ENCODE data around the gene COA8.
A peak's percentile ranks its signal among the peaks of the same experiment; 100 is the strongest.

Gene COA8

GRCh38 chr14:103561381-103562178 lies 1.2 kb upstream of the COA8 start:
- H3K4me1 ChIP-seq (ENCODE audit: control insufficient read depth in 1 of 2, insufficient read depth in 2 of 2, low read length in 2 of 2) = peaks cover 33 to 38% of the 10 kb centered on the region in 2 donors
- H3K36me3 ChIP-seq (ENCODE audit: control insufficient read depth in 1 of 2, insufficient read depth in 2 of 2, low read length in 2 of 2) = peaks cover 6 to 28% of the 10 kb centered on the region in 2 donors
- no peaks in the 10 kb centered on the region for H3K27me3 ChIP-seq (ENCODE audit: control insufficient read depth in 1 of 2, insufficient read depth in 2 of 2, low read length in 2 of 2)
- peak overlapping the region; percentile 69 to 80 for H3K9ac ChIP-seq (ENCODE audit: low read depth in 1 of 2, low read length in 2 of 2)
- no peaks in the 10 kb centered on the region for H3K9me3 ChIP-seq (ENCODE audit: control insufficient read depth in 1 of 2, low read length in 2 of 2)
- H3K4me3 ChIP-seq (ENCODE audit: low read depth in 1 of 2, low read length in 2 of 2) = peak overlapping the region; percentile 75 to 76
- H3K27ac ChIP-seq (ENCODE audit: low read depth, low read length) = peak overlapping the region; percentile 98

- Histone ChIP-seq H3K4me3 (ENCODE audit: low read depth in 1 of 2, low read length in 2 of 2) (peak overlapping the region; percentile 75 to 76), H3K36me3 (ENCODE audit: control insufficient read depth in 1 of 2, insufficient read depth in 2 of 2, low read length in 2 of 2) (peaks cover 6 to 29% of the 10 kb centered on the region in 2 donors), H3K9ac (ENCODE audit: low read depth in 1 of 2, low read length in 2 of 2) (peak overlapping the region; percentile 69 to 80), H3K4me1 (ENCODE audit: control insufficient read depth in 1 of 2, insufficient read depth in 2 of 2, low read length in 2 of 2) (peaks cover 33 to 38% of the 10 kb centered on the region in 2 donors), H3K27ac (ENCODE audit: low read depth, low read length) (peak overlapping the region; percentile 98), H3K9me3 (ENCODE audit: control insufficient read depth in 1 of 2, low read length in 2 of 2) (no peaks in the 10 kb centered on the region), H3K27me3 (ENCODE audit: control insufficient read depth in 1 of 2, insufficient read depth in 2 of 2, low read length in 2 of 2) (no peaks in the 10 kb centered on the region)
These were observed 656 bp upstream of the COA8 start for GRCh38 chr14:103562179-103562428.

- Histone ChIP-seq H3K9ac (ENCODE audit: low read depth in 1 of 2, low read length in 2 of 2) (peak overlapping the region; percentile 60 to 63), H3K27me3 (ENCODE audit: control insufficient read depth in 1 of 2, insufficient read depth in 2 of 2, low read length in 2 of 2) (no peaks in the 10 kb centered on the region), H3K9me3 (ENCODE audit: control insufficient read depth in 1 of 2, low read length in 2 of 2) (no peaks in the 10 kb centered on the region), H3K4me3 (ENCODE audit: low read depth in 1 of 2, low read length in 2 of 2) (peak overlapping the region; percentile 75 to 76), H3K36me3 (ENCODE audit: control insufficient read depth in 1 of 2, insufficient read depth in 2 of 2, low read length in 2 of 2) (peaks cover 6 to 26% of the 10 kb centered on the region in 2 donors), H3K4me1 (ENCODE audit: control insufficient read depth in 1 of 2, insufficient read depth in 2 of 2, low read length in 2 of 2) (peaks cover 33 to 38% of the 10 kb centered on the region in 2 donors), H3K27ac (ENCODE audit: low read depth, low read length) (peak overlapping the region; percentile 98)
These were observed 463 bp downstream of the COA8 start for GRCh38 chr14:103563226-103563620.

- Histone ChIP-seq H3K27me3 (ENCODE audit: control insufficient read depth in 1 of 2, insufficient read depth in 2 of 2, low read length in 2 of 2) (no peaks in the 10 kb centered on the region), H3K27ac (ENCODE audit: low read depth, low read length) (no peak overlapping the region), H3K36me3 (ENCODE audit: control insufficient read depth in 1 of 2, insufficient read depth in 2 of 2, low read length in 2 of 2) (peaks cover 6 to 19% of the 10 kb centered on the region in 2 donors), H3K4me1 (ENCODE audit: control insufficient read depth in 1 of 2, insufficient read depth in 2 of 2, low read length in 2 of 2) (peaks cover 33 to 38% of the 10 kb centered on the region in 2 donors), H3K9me3 (ENCODE audit: control insufficient read depth in 1 of 2, low read length in 2 of 2) (no peaks in the 10 kb centered on the region), H3K4me3 (ENCODE audit: low read depth in 1 of 2, low read length in 2 of 2) (peak overlapping the region; percentile 75 to 76), H3K9ac (ENCODE audit: low read depth in 1 of 2, low read length in 2 of 2) (peak overlapping the region; percentile 60 to 63)
These were observed 1.2 kb downstream of the COA8 start for GRCh38 chr14:103563844-103564505.

GRCh38 chr14:103568952-103569351 lies 6.2 kb downstream of the COA8 start:
- H3K4me3 ChIP-seq (ENCODE audit: low read depth in 1 of 2, low read length in 2 of 2) = no peak overlapping the region
- H3K4me1 ChIP-seq (ENCODE audit: control insufficient read depth in 1 of 2, insufficient read depth in 2 of 2, low read length in 2 of 2) = peaks cover 4% of the 10 kb centered on the region in 2 donors
- no peaks in the 10 kb centered on the region for H3K27me3 ChIP-seq (ENCODE audit: control insufficient read depth in 1 of 2, insufficient read depth in 2 of 2, low read length in 2 of 2)
- peaks cover 0 to 12% of the 10 kb centered on the region in 2 donors for H3K36me3 ChIP-seq (ENCODE audit: control insufficient read depth in 1 of 2, insufficient read depth in 2 of 2, low read length in 2 of 2)
- no peak overlapping the region for H3K9ac ChIP-seq (ENCODE audit: low read depth in 1 of 2, low read length in 2 of 2)
- no peaks in the 10 kb centered on the region for H3K9me3 ChIP-seq (ENCODE audit: control insufficient read depth in 1 of 2, low read length in 2 of 2)
- H3K27ac ChIP-seq (ENCODE audit: low read depth, low read length) = no peak overlapping the region

- Histone ChIP-seq H3K4me1 (ENCODE audit: control insufficient read depth in 1 of 2, insufficient read depth in 2 of 2, low read length in 2 of 2) (no peaks in the 10 kb centered on the region), H3K27ac (ENCODE audit: low read depth, low read length) (no peak overlapping the region), H3K27me3 (ENCODE audit: control insufficient read depth in 1 of 2, insufficient read depth in 2 of 2, low read length in 2 of 2) (no peaks in the 10 kb centered on the region), H3K36me3 (ENCODE audit: control insufficient read depth in 1 of 2, insufficient read depth in 2 of 2, low read length in 2 of 2) (peaks cover 0 to 16% of the 10 kb centered on the region in 2 donors), H3K4me3 (ENCODE audit: low read depth in 1 of 2, low read length in 2 of 2) (no peak overlapping the region), H3K9ac (ENCODE audit: low read depth in 1 of 2, low read length in 2 of 2) (no peak overlapping the region), H3K9me3 (ENCODE audit: control insufficient read depth in 1 of 2, low read length in 2 of 2) (no peaks in the 10 kb centered on the region)
These were observed 6.6 kb downstream of the COA8 start for GRCh38 chr14:103569408-103569807.

- H3K4me3 ChIP-seq (ENCODE audit: low read depth in 1 of 2, low read length in 2 of 2) = no peak overlapping the region
- peaks cover 14 to 16% of the 10 kb centered on the region in 2 donors for H3K4me1 ChIP-seq (ENCODE audit: control insufficient read depth in 1 of 2, insufficient read depth in 2 of 2, low read length in 2 of 2)
- H3K9ac ChIP-seq (ENCODE audit: low read depth in 1 of 2, low read length in 2 of 2) = no peak overlapping the region
- peaks cover 14 to 34% of the 10 kb centered on the region in 2 donors for H3K36me3 ChIP-seq (ENCODE audit: control insufficient read depth in 1 of 2, insufficient read depth in 2 of 2, low read length in 2 of 2)
- H3K27ac ChIP-seq (ENCODE audit: low read depth, low read length) = no peak overlapping the region
- no peaks in the 10 kb centered on the region for H3K9me3 ChIP-seq (ENCODE audit: control insufficient read depth in 1 of 2, low read length in 2 of 2)
- no peaks in the 10 kb centered on the region for H3K27me3 ChIP-seq (ENCODE audit: control insufficient read depth in 1 of 2, insufficient read depth in 2 of 2, low read length in 2 of 2)
These were observed 11.3 kb downstream of the COA8 start for GRCh38 chr14:103574104-103574503.

GRCh38 chr14:103574707-103575285 lies 12.0 kb downstream of the COA8 start:
- H3K27me3 ChIP-seq (ENCODE audit: control insufficient read depth in 1 of 2, insufficient read depth in 2 of 2, low read length in 2 of 2) = no peaks in the 10 kb centered on the region
- H3K4me1 ChIP-seq (ENCODE audit: control insufficient read depth in 1 of 2, insufficient read depth in 2 of 2, low read length in 2 of 2) = peaks cover 14 to 16% of the 10 kb centered on the region in 2 donors
- H3K27ac ChIP-seq (ENCODE audit: low read depth, low read length) = no peak overlapping the region
- peaks cover 14 to 37% of the 10 kb centered on the region in 2 donors for H3K36me3 ChIP-seq (ENCODE audit: control insufficient read depth in 1 of 2, insufficient read depth in 2 of 2, low read length in 2 of 2)
- no peak overlapping the region for H3K4me3 ChIP-seq (ENCODE audit: low read depth in 1 of 2, low read length in 2 of 2)
- no peaks in the 10 kb centered on the region for H3K9me3 ChIP-seq (ENCODE audit: control insufficient read depth in 1 of 2, low read length in 2 of 2)
- no peak overlapping the region for H3K9ac ChIP-seq (ENCODE audit: low read depth in 1 of 2, low read length in 2 of 2)

GRCh38 chr14:103576371-103577024 lies 13.7 kb downstream of the COA8 start:
- Histone ChIP-seq H3K27ac (ENCODE audit: low read depth, low read length) (peak overlapping the region; percentile 51), H3K9ac (ENCODE audit: low read depth in 1 of 2, low read length in 2 of 2) (peak overlapping the region in 1 of 2 donors; percentile 0), H3K27me3 (ENCODE audit: control insufficient read depth in 1 of 2, insufficient read depth in 2 of 2, low read length in 2 of 2) (no peaks in the 10 kb centered on the region), H3K36me3 (ENCODE audit: control insufficient read depth in 1 of 2, insufficient read depth in 2 of 2, low read length in 2 of 2) (peaks cover 14 to 45% of the 10 kb centered on the region in 2 donors), H3K9me3 (ENCODE audit: control insufficient read depth in 1 of 2, low read length in 2 of 2) (no peaks in the 10 kb centered on the region), H3K4me3 (ENCODE audit: low read depth in 1 of 2, low read length in 2 of 2) (peak overlapping the region in 1 of 2 donors; percentile 2), H3K4me1 (ENCODE audit: control insufficient read depth in 1 of 2, insufficient read depth in 2 of 2, low read length in 2 of 2) (peaks cover 14 to 16% of the 10 kb centered on the region in 2 donors)
